K562 (cell line): ENCODE measurements around the gene FBN3. TPM values are rescaled to one million over a fixed set of nuclear protein-coding genes. Genes with fewer than 3 reads are reported as not detected.

ENCODE experiments used
- GATAD2B ChIP-seq: fragments of 450-650 bp; IDR thresholded peaks from 2 replicates; pipeline ENCODE4 v1.6.1; 2017; ENCODE audit warnings: mild to moderate bottlenecking, borderline replicate concordance
- polyA plus RNA-seq, 8 experiments: library from polyadenylated mRNA; depleted of rRNA in 4 of 8; stranded (reverse) in 5 of 8; unstranded in 3 of 8; fragments of >200 nt; fragmentation: Nextera tagmentation in 2 of 8; fragmentation: Illumina TruSeq in 1 of 8; extraction: Ambion mirVana in 2 of 8; extraction: Trizol in 1 of 8; gene quantifications; 2 replicates each; pipeline versions ENCODE4 v1.2.1 to v1.2.3, GENCODE V29; 2011 to 2014; ENCODE audit warnings: inconsistent platforms in 1 of 8, missing spikeins in 1 of 8
- total RNA-seq, 7 experiments: library from RNA; depleted of rRNA in 6 of 7; stranded (reverse); fragments of >200 nt in 6 of 7; fragmentation: Illumina TruSeq in 2 of 7; extraction: Trizol in 2 of 7; gene quantifications; 2 replicates each; pipeline versions ENCODE4 v1.2.1 to v1.2.3, GENCODE V29; 2011 to 2021; ENCODE audit warnings: low replicate concordance in 1 of 7
- TF ChIP-seq, protein P1 (sequence below), 2 experiments: fragments of 450-650 bp in 1 of 2; sonication (generic) in 1 of 2; formaldehyde crosslinking in 1 of 2; IDR thresholded peaks; 2 replicates each; pipeline versions ENCODE4 v1.7.1 to v1.9.0; 2016 to 2022; ENCODE audit warnings: inconsistent platforms in 1 of 2, mild to moderate bottlenecking in 1 of 2, missing genetic modification reagents in 1 of 2

The FBN3 gene
- total and polyA plus RNA-seq, 9 of the 15 experiments (the other 6 are each of a cell fraction or from before 2014, with no cell fraction given), result under 0.01 to 0.29 (median 0.01) TPM; not detected in 4

DNA sequence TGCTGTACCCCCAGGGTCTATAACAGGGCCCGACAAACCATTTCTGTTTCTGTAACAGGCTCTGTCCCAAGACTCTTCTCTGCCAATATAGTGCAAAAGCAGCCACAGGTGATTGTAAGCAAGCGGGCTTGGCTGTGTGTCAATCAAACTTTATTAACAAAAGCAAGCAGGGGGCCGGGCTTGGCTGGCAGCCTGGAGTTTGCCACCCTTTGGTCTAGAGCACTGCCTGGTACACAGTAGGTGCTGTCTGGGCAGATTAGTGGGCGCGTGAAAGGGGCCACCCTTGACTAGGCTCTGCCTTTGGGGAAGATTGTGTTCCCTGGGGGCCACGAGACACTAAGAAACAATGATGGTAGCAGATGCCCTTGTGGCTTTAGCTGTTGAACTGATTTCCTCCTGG is 69.4 kb downstream of the FBN3 start (continued):
- TF ChIP-seq, protein P1, sequence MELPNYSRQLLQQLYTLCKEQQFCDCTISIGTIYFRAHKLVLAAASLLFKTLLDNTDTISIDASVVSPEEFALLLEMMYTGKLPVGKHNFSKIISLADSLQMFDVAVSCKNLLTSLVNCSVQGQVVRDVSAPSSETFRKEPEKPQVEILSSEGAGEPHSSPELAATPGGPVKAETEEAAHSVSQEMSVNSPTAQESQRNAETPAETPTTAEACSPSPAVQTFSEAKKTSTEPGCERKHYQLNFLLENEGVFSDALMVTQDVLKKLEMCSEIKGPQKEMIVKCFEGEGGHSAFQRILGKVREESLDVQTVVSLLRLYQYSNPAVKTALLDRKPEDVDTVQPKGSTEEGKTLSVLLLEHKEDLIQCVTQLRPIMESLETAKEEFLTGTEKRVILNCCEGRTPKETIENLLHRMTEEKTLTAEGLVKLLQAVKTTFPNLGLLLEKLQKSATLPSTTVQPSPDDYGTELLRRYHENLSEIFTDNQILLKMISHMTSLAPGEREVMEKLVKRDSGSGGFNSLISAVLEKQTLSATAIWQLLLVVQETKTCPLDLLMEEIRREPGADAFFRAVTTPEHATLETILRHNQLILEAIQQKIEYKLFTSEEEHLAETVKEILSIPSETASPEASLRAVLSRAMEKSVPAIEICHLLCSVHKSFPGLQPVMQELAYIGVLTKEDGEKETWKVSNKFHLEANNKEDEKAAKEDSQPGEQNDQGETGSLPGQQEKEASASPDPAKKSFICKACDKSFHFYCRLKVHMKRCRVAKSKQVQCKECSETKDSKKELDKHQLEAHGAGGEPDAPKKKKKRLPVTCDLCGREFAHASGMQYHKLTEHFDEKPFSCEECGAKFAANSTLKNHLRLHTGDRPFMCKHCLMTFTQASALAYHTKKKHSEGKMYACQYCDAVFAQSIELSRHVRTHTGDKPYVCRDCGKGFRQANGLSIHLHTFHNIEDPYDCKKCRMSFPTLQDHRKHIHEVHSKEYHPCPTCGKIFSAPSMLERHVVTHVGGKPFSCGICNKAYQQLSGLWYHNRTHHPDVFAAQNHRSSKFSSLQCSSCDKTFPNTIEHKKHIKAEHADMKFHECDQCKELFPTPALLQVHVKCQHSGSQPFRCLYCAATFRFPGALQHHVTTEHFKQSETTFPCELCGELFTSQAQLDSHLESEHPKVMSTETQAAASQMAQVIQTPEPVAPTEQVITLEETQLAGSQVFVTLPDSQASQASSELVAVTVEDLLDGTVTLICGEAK (IDR thresholded peaks at IDR 0.05), result peak; percentile 86
- TF ChIP-seq, protein P1 (CRISPR knock-in tag; IDR thresholded peaks at IDR 0.05), result peak; percentile 64; the same call in 1 of the 2 replicates
- no peak for TF ChIP-seq GATAD2B
